K562 (cell line): Measurements from ENCODE around the gene TIMM50. TPM values are rescaled to one million over a fixed set of nuclear protein-coding genes. Genes with fewer than 3 reads are reported as not detected.

Experiments
- CBX1 ChIP-seq: sonication (generic); IDR thresholded peaks from 2 replicates; pipeline ENCODE4 v1.6.1; 2016; ENCODE audit warnings: antibody characterized with exemption, low read depth, mild to moderate bottlenecking
- ELF4 ChIP-seq: fragments of 450-650 bp; formaldehyde crosslinking; IDR thresholded peaks from 2 replicates; pipeline ENCODE4 v1.4.0; 2022; ENCODE audit warnings: missing genetic modification characterization
- FOXA3 ChIP-seq, 2 experiments: fragments of 450-650 bp in 1 of 2; sonication (generic) in 1 of 2; formaldehyde crosslinking; IDR thresholded peaks in 1 of 2; conservative IDR thresholded peaks in 1 of 2; 2 replicates each; pipeline versions ENCODE4 v1.4.0 to v1.8.0; 2020 to 2022; ENCODE audit warnings: mild to moderate bottlenecking in 2 of 2, missing genetic modification reagents in 1 of 2
- GATAD2A ChIP-seq: fragments of 450-650 bp; IDR thresholded peaks from 2 replicates; pipeline ENCODE4 v1.6.1; 2017
- LCOR ChIP-seq: sonication (generic); formaldehyde crosslinking; IDR thresholded peaks from 2 replicates; pipeline ENCODE4 v1.8.0; 2022; ENCODE audit warnings: mild to moderate bottlenecking, missing genetic modification reagents
- MIER1 ChIP-seq: fragments of 450-650 bp; IDR thresholded peaks from 2 replicates; pipeline ENCODE4 v1.6.1; 2016; ENCODE audit warnings: antibody characterized with exemption, mild to moderate bottlenecking, low read depth
- RCOR1 ChIP-seq, 2 experiments: IDR thresholded peaks; 2 replicates each; pipeline ENCODE4 v1.6.1; 2012; ENCODE audit warnings: low read depth in 2 of 2, low read length in 2 of 2, borderline replicate concordance in 1 of 2, improper control_type of control experiment in 1 of 2
- SMAD4 ChIP-seq: fragments of 250-450 bp; sonication (Bioruptor Pico); conservative IDR thresholded peaks from 2 replicates; pipeline ENCODE4 v1.8.0; 2021; ENCODE audit warnings: inconsistent platforms, mild to moderate bottlenecking, moderate library complexity
- UBTF ChIP-seq, 2 experiments: IDR thresholded peaks; 2 replicates each; pipeline ENCODE4 v1.6.1; 2012; ENCODE audit warnings: improper control_type of control experiment in 2 of 2, low read depth in 2 of 2, low read length in 2 of 2, borderline replicate concordance in 1 of 2
- ZNF318 ChIP-seq, 2 experiments: fragments of 450-650 bp; IDR thresholded peaks; 2 replicates each; pipeline ENCODE4 v1.6.1; 2016; ENCODE audit warnings: mild to moderate bottlenecking in 2 of 2, borderline replicate concordance in 1 of 2, low read depth in 1 of 2, moderate library complexity in 1 of 2
- polyA plus RNA-seq, 8 experiments: library from polyadenylated mRNA; depleted of rRNA in 4 of 8; stranded (reverse) in 5 of 8; unstranded in 3 of 8; fragments of >200 nt; fragmentation: Nextera tagmentation in 2 of 8; fragmentation: Illumina TruSeq in 1 of 8; extraction: Ambion mirVana in 2 of 8; extraction: Trizol in 1 of 8; gene quantifications; 2 replicates each; pipeline versions ENCODE4 v1.2.1 to v1.2.3, GENCODE V29; 2011 to 2014; ENCODE audit warnings: inconsistent platforms in 1 of 8, missing spikeins in 1 of 8
- total RNA-seq, 7 experiments: library from RNA; depleted of rRNA in 6 of 7; stranded (reverse); fragments of >200 nt in 6 of 7; fragmentation: Illumina TruSeq in 2 of 7; extraction: Trizol in 2 of 7; gene quantifications; 2 replicates each; pipeline versions ENCODE4 v1.2.1 to v1.2.3, GENCODE V29; 2011 to 2021; ENCODE audit warnings: low replicate concordance in 1 of 7

The TIMM50 gene
- total and polyA plus RNA-seq, 9 of the 15 experiments (the other 6 are each of a cell fraction or from before 2014, with no cell fraction given), result 28.3 to 221 (median 170) TPM

- TF ChIP-seq ZNF318 (IDR thresholded peaks at IDR 0.05; ENCODE audit: borderline replicate concordance in 1 of 2, low read depth in 1 of 2), result no peak
- TF ChIP-seq FOXA3 (CRISPR knock-in tag; conservative IDR thresholded peaks at IDR 0.05 in 1 of 2, IDR thresholded peaks at IDR 0.05 in 1 of 2), result no peak
- no peak; the same call in 1 of the 2 replicates for TF ChIP-seq MIER1
- TF ChIP-seq SMAD4 (CRISPR knock-in tag), result no peak; the same call in none of the 2 replicates
- peak; percentile 70; the same call in 1 of the 2 replicates for TF ChIP-seq ELF4 (CRISPR knock-in tag)
- 0 out of 2 replicates have a peak, but pooled peaks have one; percentile 62 for TF ChIP-seq CBX1
- 0 out of 2 replicates have a peak, but pooled peaks have one; percentile 31 for TF ChIP-seq GATAD2A
- 0 out of 2 replicates have a peak, but pooled peaks have one; percentile 46 for TF ChIP-seq LCOR
- TF ChIP-seq UBTF (IDR thresholded peaks at IDR 0.05; ENCODE audit: borderline replicate concordance in 1 of 2, low read depth in 2 of 2, low read length in 2 of 2), result peak in 1 of 2 experiments; percentile 57; a peak in 1 of 4 replicates
- 0 out of 4 replicates have a peak, but pooled peaks of 1 of the 2 experiments have one; percentile 16 for TF ChIP-seq RCOR1 (IDR thresholded peaks at IDR 0.05; ENCODE audit: borderline replicate concordance in 1 of 2, low read depth in 2 of 2, low read length in 2 of 2)
Measured at GRCh38 chr19:39445196-39446111, 35.2 kb upstream of the TIMM50 start, which contains the start of gene SUPT5H (continued).
